Stimulated activated CD8-positive, alpha-beta memory T cell treated with anti-CD3 and anti-CD28 coated beads, Interleukin-12 subunit alpha, Interleukin-12 subunit beta, amount 100 ng/mL, for 1 hour (primary cell): Measurements from ENCODE around the gene MRFAP1.
A peak's percentile ranks its signal among the peaks of the same experiment; 100 is the strongest.

ENCODE experiments used
- DNase-seq: peaks from one replicate; pipeline ENCODE4 v3.0.0-alpha.2; 2020; ENCODE audit warnings: low read depth

The MRFAP1 gene

DNA sequence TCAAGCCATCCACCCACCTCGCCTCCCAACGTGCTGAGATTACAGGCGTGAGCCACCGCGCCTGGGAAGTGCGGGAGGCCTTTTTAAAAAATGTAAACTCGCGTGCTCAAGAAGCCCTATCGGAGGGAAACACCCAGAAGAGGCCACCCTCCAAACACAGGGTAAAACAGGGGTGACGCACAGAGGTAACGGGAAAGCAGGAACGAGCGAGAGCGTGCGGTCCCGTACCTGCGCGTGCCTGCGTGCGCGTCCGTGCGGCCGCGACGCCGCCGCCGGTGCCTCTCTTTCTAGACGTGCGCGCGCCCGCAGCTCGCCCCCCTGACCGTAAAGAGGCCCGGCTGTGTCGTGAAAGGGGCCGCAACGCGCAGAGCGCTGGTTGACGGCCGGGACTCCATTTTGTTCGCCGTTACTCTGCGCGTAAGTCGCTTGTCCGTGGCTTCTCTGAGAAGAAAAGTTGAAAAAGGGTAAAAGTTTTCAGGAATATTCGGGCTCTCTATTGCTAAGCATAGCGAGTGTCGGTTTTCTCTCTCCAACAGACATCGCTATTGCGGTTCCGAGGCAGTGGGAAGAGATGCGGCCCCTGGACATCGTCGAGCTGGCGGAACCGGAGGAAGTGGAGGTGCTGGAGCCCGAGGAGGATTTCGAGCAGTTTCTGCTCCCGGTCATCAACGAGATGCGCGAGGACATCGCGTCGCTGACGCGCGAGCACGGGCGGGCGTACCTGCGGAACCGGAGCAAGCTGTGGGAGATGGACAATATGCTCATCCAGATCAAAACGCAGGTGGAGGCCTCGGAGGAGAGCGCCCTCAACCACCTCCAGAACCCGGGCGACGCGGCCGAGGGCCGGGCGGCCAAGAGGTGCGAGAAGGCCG is at the start of gene MRFAP1:
Gene MRFAP1, plus strand, starts transcription at position 394 of the 872 bp plus-strand sequence. Its CDS starts 178 bp downstream, at position 572.
- peak; percentile 90 for DNase-seq

DNA sequence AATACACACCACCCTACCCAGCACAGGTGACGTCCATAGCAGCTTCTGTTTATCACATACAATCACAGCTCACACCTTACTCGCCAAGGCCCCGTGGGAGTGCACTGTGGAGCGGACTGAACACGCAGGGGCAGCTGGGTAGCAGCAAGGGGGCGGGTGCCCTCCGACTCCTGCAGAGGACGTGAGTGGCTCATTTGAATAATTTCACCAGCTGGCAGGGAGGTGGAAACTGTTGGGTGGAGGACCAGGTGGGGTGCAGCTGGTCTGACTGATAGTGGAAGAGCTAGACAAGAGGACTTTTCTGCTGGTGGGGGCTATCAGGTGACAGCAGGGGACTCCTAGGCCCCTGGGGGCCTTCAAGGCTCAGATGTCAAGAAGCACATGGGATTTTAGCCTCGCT is 49.2 kb upstream of the MRFAP1 start:
- DNase-seq = no peak

DNA sequence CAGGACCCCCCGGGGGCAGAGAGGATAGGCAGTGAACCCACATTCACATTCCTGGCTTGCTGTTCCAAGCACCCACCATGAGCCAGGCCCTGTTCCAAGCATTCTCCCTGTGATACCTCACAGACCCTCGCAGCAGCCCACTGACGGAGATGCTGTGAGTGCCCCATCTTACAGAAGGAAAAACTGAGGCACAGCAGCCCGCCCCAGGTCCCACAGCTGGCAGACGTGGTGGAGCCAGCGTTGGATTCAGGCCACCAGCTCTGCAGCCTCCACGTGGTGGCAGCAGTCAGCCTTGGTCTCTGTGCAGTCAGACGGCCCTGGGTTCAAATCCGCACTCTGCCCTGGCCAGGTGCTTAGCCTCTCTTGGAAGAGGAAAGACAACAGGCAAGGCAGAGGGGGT is 48.7 kb upstream of the MRFAP1 start:
- no peak for DNase-seq

DNA sequence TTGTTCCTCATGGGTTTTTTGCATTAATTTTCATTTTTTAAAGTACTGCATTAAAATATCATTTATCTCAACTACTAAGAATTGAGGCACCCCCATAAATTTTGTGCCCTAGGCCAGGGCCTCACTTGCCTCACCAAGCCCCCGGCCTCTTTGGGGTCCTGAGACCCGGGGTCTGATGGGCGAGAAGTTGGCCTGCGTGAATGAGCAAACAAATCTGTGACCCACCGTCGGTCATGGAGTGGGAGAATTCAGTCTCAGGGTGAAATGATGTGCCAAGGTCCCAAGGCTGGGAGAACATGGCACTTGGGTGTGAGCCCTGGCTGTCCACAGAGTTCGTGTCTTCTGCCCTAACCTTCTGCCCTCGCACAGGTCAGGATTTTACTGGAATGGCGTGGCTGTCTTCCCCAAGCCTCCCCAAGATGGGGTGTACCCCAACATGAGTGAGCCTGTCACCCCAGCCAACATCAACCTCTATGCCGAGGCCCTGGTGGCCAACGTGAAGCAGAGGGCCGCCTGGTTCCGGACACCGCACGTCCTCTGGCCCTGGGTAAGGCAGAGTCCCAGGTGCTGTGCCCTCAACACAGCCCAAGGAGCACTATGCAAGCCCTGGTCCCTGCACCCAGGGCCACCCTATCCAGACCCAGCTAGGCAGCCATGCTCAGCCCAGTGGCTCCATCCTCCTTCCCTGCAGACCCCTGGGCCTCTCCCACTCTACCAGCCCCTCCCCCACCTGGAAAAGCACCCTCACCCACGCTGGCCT is 47.5 kb upstream of the MRFAP1 start:
- no peak for DNase-seq

DNA sequence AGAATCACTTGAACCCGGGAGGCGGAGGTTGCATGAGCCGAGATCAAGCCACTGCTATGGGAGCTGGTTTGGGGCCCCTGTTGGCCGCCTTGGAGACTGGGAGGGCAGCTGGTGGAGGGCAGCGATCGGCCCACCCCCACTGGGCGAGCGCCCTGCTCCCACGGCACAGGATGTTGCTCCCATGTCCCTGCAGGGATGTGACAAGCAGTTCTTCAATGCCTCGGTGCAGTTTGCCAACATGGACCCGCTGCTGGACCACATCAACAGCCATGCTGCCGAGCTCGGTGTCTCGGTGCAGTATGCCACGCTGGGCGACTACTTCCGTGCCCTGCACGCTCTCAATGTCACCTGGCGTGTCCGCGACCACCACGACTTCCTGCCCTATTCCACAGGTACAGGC is 46.1 kb upstream of the MRFAP1 start:
- no peak for DNase-seq

DNA sequence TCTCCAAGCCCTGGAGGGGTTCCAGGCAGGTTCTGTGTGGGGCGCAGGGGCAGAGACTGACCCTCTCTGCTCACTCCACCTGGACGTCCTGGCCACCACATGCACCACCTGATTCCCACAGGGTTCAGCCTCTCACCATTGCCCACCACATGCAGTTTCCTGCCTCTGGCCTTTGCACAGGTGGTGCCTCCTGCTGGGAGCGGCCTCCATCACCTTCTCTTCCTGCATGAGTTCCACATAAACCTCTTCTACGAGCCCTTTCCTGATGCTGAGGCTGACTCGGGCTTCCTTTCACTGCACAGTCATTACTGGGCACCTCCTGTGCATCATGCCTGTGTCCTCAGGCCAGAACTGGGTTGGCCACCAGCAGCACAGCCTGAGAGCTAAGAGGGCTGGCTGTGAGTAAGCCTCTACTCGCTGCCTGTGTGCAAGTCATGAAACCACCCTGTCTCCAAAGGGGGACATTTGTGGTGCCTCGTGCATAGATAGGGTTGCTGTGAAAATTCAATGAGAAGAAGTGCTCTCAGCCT is 45.6 kb upstream of the MRFAP1 start:
- DNase-seq = no peak

DNA sequence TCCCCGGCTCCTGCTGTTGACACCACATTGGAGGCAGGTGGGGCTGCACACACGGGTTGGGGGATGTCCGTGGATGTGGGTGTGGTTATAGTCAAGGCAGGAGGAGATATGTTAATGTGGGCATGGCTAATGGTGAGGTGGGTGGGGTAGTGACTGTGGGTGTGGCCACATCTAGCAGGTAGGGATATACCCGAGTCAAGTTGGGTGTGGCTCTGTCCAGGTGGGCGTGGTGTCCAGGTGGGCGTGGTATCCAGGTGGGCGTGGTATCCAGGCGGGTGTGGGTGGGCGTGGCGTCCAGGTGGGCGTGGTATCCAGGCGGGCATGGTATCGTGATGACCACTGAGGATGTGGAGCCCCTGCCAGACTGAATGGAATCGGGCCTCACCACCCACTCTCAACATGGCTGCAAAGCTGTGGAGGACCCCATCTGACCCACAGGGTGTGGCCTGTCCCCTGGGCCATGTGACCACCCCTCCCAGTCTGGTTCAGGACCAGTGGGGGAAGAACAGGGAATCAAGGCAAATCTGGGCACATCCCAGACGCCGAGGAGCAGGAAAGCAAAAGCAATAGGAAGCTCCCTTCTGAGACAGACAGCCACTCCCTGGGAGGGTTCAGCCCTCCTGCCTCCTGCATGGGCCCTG is 44.5 kb upstream of the MRFAP1 start:
- DNase-seq = no peak

DNA sequence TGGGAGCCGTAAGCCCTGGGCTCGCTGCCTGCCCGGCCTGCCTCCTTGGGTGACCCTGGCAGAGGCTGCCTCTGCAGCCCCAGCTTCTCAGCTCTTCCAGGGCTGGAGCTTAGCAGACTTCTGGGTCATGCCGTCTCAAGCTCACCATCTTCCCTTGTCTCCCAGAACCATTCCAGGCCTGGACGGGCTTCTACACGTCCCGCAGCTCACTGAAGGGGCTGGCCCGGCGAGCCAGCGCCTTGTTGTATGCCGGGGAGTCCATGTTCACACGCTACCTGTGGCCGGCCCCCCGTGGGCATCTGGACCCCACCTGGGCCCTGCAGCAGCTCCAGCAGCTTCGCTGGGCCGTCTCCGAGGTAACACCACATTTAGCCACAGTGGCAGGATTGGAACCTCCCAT is 43.5 kb upstream of the MRFAP1 start:
- no peak for DNase-seq

DNA sequence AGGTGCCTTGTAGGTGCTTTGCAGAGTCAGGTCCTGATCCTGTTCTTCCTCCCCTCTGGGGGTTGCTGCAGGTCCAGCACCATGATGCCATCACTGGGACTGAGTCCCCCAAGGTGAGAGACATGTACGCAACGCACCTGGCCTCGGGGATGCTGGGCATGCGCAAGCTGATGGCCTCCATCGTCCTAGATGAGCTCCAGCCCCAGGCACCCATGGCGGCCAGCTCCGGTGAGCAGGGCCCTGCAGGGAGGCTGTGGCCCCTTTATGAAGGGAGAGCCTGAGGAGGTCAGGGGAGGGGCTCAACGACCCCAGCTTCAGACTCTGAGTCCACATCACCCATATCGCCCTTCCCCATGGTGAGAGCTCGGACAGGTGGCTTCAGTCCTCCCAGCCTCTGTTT is 42.4 kb upstream of the MRFAP1 start:
- no peak for DNase-seq

DNA sequence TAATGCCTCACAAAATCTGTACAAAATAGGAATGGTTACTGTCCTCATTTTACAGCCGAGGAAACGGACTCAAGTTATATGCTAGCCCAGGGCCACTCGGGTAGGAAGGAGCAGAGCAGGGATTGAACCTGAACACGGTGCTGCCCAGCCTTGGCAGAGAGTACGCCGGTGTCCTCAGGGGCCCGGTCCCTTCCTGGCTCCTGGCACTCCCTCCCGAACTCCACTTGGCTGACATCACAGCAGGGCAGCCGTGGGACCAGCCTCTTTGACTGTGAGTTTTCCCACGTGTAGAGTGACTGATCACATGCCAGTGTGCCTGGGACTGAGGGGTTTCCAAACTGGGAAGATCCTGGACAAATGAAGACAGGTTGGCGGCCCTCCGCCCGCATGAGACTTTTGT is 41.8 kb upstream of the MRFAP1 start:
- DNase-seq = no peak

DNA sequence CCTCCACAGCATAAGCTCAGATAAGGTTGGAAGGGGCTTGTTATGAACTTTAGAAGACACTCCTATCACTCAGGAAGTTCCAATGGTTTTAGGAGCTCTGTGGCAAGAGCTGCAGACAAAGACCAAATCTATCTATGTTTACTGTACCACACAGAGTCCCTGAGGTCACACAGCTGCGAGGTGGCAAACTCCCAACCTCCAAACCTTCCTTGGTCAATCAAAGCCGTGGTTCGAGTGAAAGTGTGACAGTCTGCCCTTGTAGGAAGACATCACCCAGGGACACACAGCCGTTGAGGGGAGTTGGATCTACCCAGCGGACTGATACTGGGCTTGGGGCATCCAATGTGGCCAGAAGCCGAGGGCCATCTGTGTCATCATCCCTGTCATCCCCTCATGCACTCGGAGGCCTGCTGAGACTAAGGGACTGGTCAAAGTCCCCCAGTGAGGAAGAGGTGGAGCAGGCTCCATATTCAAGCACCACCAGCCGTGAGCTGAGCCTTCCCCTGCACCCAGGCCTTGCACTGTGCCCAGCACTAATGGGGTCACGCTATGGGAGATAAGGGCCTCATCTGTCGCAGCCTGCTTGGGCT is 38.7 kb upstream of the MRFAP1 start:
- no peak for DNase-seq

DNA sequence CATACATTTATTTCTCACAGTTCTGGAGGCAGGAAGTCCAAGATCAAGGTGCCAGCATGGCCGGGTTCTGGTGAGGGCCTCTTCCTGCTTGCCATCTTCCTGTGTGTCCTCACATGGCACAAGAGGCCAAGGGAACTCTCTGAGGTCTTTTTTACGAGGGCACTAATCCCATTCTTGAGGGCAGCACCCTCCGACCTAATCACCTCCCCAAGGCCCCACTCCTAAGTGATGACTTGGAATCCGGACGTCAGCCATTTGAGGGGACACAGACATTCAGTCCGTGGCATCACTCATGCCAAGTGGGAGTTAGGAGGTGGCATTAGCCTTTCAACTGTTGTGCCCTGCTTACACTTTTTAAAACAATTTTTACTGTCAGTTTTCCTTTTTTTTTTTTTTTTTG is 38.2 kb upstream of the MRFAP1 start:
- no peak for DNase-seq

DNA sequence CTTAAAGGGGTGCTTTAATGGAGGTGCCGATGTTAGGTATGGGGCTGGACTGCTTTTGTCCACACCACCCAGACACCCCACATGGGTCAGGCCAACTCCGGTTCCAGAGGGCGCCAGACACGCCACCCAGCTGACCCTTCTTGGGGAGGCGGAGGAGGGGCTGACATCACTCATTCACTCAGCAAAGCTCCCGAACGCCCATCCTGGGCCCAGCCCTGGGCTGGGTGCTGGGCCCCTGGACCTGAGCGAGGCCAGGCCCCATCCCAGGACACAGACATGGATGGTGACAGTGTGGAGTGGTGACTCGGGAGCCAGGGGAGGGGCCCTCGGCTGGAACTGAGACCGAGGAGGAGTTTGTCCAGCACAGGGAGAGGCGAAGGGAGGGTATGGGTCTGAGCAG is 37.4 kb upstream of the MRFAP1 start:
- no peak for DNase-seq

DNA sequence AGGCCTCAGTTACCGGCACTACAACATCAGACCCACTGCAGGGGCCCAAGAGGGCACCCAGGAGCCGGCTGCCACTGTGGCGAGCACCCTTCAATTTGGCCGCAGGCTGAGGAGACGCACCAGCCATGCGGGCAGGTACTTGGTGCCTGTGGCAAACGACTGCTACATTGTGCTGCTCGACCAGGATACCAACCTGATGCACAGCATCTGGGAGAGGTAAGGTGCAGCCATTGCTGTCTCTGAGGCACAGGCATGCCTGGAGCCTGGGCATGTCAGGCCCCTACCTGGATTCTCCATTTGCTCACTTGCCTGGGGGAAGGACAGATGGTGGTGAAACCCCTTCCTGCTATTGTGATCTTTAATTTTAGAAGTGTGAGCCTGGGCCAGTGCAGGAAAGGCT is 35.4 kb upstream of the MRFAP1 start:
- DNase-seq = no peak

DNA sequence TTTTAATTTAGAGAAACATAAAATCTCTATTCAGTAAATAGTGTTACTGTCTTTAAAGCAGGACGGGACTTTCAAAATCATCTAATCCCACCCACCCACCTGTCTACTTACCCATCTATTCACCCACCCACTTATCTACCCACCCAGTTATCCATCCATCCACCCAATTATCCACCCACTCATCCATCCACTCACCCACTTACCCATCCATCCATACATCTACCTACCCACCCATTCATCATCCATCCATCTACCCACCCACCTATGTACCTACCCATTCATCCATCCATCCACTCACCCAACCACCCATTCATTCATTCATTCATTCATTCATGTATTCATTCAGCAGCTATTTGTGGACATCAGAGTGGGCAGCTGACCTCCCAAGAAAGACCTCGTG is 34.9 kb upstream of the MRFAP1 start:
- no peak for DNase-seq

DNA sequence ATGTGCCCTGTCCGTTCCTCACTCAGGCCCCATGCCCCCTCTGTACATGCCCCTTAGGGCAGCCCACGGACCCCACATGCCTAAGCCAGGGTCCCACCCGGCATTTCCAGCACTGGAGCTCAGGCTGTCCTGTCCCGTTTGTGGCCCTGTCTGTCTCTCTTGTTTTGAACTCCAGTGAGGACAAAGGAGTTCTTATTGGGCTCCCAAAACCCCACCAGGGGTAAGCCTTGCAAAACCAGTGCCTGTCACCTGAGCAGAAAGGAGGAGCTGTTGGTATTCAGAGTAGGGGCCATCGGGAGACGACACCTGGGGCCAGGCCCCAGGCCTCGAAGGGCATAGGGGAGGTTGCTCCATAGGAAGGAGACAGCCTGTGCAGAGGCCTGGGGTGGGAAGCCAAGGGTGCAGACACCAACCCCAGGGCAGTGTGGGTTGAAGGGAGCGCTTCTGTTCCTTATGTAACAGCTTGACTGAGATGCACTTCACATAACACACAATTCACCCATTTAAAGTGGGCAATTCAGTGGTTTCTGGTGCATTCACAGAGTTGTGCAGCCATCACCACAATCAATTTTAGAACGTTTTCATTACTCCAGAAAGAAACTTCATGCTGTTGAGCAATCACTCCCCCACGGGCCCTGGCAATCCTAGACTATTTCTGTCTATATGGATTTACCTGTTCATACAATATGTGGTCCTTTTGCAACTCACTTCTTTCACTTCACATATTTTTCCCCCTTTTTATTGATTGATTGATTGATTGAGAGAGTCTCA is 33.8 kb upstream of the MRFAP1 start:
- DNase-seq = no peak

DNA sequence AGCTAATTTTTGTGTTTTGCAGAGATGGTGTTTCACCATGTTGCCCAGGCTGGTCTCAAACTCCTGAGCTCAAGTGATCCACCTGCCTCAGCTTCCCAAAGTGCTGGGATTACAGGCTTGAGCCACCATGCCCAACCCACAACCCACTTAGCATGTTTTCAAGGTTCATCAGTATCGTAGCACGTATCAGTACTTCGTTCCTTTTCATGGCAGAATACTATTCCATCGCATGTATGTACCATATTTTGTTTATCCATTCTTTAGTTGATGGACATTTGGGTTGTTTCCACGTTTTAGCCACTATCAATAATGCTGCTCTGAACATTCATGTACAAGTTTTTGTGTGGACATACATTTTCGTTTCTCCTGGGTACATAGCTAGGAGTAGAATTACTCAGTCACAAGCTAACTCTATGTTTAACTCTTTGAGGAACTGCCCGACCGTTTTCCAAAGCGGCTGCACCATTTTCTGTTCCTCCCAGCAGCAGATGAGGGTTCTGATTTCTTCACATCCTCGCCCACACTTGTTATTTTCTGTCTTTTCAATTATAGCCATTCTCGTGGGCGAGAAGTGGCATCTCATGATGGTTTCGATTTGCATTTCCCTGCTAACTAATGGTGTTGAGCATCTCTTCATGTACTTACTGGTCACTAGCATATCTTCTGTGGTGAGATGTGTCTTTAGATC is 33.0 kb upstream of the MRFAP1 start:
- DNase-seq = no peak

DNA sequence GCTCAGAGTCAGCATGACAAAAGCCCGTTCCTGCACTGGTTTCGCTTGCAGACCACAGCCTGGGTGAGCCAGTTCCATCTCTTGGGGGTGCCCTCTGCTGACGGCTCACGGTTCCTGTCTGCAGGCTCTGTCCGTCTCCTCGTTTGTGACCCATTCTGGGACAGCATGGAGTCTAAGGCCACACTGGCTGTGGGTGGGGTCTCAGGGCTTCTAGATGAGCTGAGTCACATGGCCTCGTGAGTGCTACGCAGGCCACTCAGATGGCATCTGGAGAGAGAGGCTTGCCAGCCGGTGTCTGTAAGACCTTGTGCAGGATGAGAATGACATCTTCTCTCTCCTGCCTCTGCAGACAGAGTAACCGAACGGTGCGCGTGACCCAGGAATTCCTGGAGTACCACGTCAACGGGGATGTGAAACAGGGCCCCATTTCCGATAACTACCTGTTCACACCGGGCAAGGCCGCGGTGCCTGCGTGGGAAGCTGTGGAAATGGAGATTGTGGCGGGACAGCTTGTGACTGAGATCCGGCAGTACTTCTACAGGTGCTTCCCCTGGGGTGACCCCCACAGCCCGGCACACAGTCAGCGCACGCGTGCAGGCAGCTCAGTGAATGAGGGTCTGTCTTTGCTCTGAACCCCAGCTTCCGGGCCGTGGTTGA is 31.6 kb upstream of the MRFAP1 start:
- DNase-seq = no peak

DNA sequence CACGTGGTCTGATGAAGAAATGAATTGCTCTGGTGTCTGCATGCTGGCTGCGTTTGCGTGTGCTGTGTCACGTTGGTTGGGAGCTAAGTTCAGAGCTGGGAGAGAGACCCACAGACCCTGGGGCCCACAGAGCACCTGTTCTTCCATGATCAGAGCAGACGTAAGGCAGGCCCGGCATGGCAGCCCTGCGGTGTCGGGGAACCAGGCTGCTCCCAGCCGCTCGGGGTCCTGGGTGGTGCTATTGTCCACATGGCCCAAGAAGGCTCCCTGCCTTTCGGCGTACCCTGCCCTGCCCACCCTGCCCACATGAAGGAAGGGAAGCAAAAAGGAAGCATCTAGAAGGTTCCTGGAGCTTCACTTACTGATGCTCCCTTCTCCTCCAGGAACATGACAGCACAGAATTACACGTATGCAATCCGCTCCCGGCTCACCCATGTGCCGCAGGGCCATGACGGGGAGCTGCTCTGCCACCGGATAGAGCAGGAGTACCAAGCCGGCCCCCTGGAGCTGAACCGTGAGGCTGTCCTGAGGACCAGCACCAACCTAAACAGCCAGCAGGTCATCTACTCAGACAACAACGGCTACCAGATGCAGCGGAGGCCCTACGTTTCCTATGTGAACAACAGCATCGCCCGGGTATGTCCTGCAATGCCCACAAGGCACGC is 30.9 kb upstream of the MRFAP1 start:
- no peak for DNase-seq
